CD4-positive, alpha-beta T cell treated with Interleukin-2 at 100 ng/mL for 4 hours (primary cell): Measurements from ENCODE around the gene EHMT2.

Experiments
- DNase-seq: peaks from one replicate; pipeline ENCODE4 v3.0.0-alpha.2; 2020; ENCODE audit warnings: low spot score

Gene EHMT2

GRCh38 chr6:31837369-31838113, 60.0 kb downstream of the EHMT2 start:
- no peak for DNase-seq

- peak; percentile 18 for DNase-seq
Observed at GRCh38 chr6:31836474-31837368, 60.8 kb downstream of the EHMT2 start.

GRCh38 chr6:31836047-31836473, 61.4 kb downstream of the EHMT2 start:
- DNase-seq, result no peak

GRCh38 chr6:31834367-31835250, 62.9 kb downstream of the EHMT2 start:
- peak; percentile 80 for DNase-seq

- no peak for DNase-seq
Observed at GRCh38 chr6:31831350-31832215, 65.9 kb downstream of the EHMT2 start.

GRCh38 chr6:31830886-31831335, 66.6 kb downstream of the EHMT2 start:
- DNase-seq, result no peak
